GM23248 (cell line): ENCODE data around the gene TNIK. TPM values are rescaled to one million over a fixed set of nuclear protein-coding genes. Genes with fewer than 3 reads are reported as not detected.

ENCODE experiments used
- DNase-seq: peaks from one replicate; pipeline ENCODE4 v3.0.0-alpha.2; 2015
- H2AFZ ChIP-seq: fragments of 200-600 bp; sonication (generic); 2 replicates; pipeline ENCODE4 v1.6.1; 2016; ENCODE audit warnings: antibody characterized with exemption
- H3F3A ChIP-seq: fragments of 200-600 bp; sonication (generic); 2 replicates; pipeline ENCODE4 v1.6.1; 2016; ENCODE audit warnings: mild to moderate bottlenecking, antibody characterized with exemption, mixed run types; ENCODE audit not compliant: insufficient read depth
- H3K27ac ChIP-seq: fragments of 200-600 bp; sonication (generic); 2 replicates; pipeline ENCODE4 v1.5.1; 2016; ENCODE audit warnings: mild to moderate bottlenecking
- H3K27me3 ChIP-seq: fragments of 200-600 bp; sonication (generic); replicated peaks from 2 replicates; pipeline ENCODE4 v1.6.1; 2016; ENCODE audit warnings: mild to moderate bottlenecking; ENCODE audit not compliant: insufficient read depth
- H3K36me3 ChIP-seq: fragments of 200-600 bp; sonication (generic); 2 replicates; pipeline ENCODE4 v1.6.1; 2016; ENCODE audit warnings: low read depth, mild to moderate bottlenecking
- H3K4me1 ChIP-seq: fragments of 200-600 bp; sonication (generic); 2 replicates; pipeline ENCODE4 v1.6.1; 2016; ENCODE audit warnings: mild to moderate bottlenecking; ENCODE audit not compliant: insufficient read depth
- H3K4me2 ChIP-seq: fragments of 200-600 bp; sonication (generic); one replicate; pipeline ENCODE4 v1.6.1; 2016; ENCODE audit warnings: mild to moderate bottlenecking; ENCODE audit not compliant: unreplicated experiment
- H3K4me3 ChIP-seq: fragments of 200-600 bp; sonication (generic); 2 replicates; pipeline ENCODE4 v1.5.1; 2016; ENCODE audit warnings: mild to moderate bottlenecking
- H3K79me2 ChIP-seq: fragments of 200-600 bp; sonication (generic); 2 replicates; pipeline ENCODE4 v1.6.1; 2016; ENCODE audit warnings: mild to moderate bottlenecking; ENCODE audit not compliant: insufficient read depth
- H3K9ac ChIP-seq: fragments of 200-600 bp; sonication (generic); 2 replicates; pipeline ENCODE4 v1.6.1; 2016; ENCODE audit warnings: mild to moderate bottlenecking
- H3K9me2 ChIP-seq: fragments of 200-600 bp; sonication (generic); 2 replicates; pipeline ENCODE4 v1.6.1; 2016; ENCODE audit warnings: mixed run types, mild to moderate bottlenecking, moderate library complexity; ENCODE audit not compliant: insufficient read depth
- H3K9me3 ChIP-seq: fragments of 200-600 bp; sonication (generic); one replicate; pipeline ENCODE4 v1.6.1; 2017; ENCODE audit warnings: low read depth
- H4K20me1 ChIP-seq: fragments of 200-600 bp; sonication (generic); 2 replicates; pipeline ENCODE4 v1.6.0; 2016; ENCODE audit not compliant: insufficient read depth
- EZH2 ChIP-seq: fragments of 200-600 bp; sonication (generic); IDR thresholded peaks from 2 replicates; pipeline ENCODE4 v1.6.1; 2018; ENCODE audit warnings: antibody characterized with exemption, mild to moderate bottlenecking; ENCODE audit not compliant: insufficient read depth, poor library complexity, severe bottlenecking
- EZH2phosphoT487 ChIP-seq: fragments of 200-600 bp; sonication (generic); IDR thresholded peaks from 2 replicates; pipeline ENCODE4 v1.6.1; 2018; ENCODE audit warnings: antibody characterized with exemption, moderate library complexity, mild to moderate bottlenecking, low read depth; ENCODE audit not compliant: insufficient read depth
- WGBS, 2 experiments: methylation state at CpG; one replicate each; pipeline ENCODE4 v1.1.6; 2015 to 2017; ENCODE audit warnings: low lambda C conversion rate in 2 of 2, low coverage in 1 of 2; ENCODE audit errors: missing lambda C conversion rate in 2 of 2; 5-methylcytosine and 5-hydroxymethylcytosine counted together
- in situ Hi-C: fragments of 300-500 bp; cut with MboI; formaldehyde crosslinking; loops from 2 replicates; pipeline ENCODE4 v1.15.0; 2020
- polyA plus RNA-seq: library from polyadenylated mRNA; unstranded; fragments of >200 nt; fragmentation: Nextera tagmentation; extraction: Ambion mirVana; gene quantifications from 2 replicates; pipeline ENCODE4 v1.2.1, GENCODE V29; 2016
- total RNA-seq: library from RNA; depleted of rRNA; stranded (reverse); fragments of >200 nt; shearing (Covaris generic); gene quantifications from 2 replicates; pipeline ENCODE4 v1.2.3, GENCODE V29; 2014

TNIK gene
- total and polyA plus RNA-seq, 2 experiments from 2014 or later = 0.80 to 2.3 TPM

DNA sequence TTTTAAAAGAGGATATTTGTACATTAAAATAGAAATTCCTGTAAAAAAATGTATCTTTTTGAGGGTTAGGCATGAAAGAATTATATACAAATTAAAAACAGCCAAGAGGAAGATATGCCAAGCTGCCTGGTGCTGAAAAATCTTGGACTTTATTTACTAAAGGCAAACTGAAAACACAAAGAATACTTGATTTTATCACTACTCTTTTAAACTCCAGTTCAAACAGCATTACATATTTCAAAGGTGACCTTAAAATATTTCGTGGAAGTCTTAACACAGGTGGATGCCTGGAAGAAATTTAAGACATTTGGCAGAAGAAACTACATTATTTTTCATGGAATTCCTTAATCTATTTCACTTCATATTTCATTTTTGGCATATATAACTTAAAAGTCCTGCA lies 332.6 kb downstream of the TNIK start:
- Histone ChIP-seq H3K9me3 (no peaks in the 10 kb centered on the region), H3K9ac (no peak overlapping the region), H3K36me3 (no peaks in the 10 kb centered on the region), H3F3A (peaks cover 22% of the 10 kb centered on the region), H3K4me3 (no peak overlapping the region), H3K27me3 (no peaks in the 10 kb centered on the region), H2AFZ (no peak overlapping the region), H3K79me2 (no peaks in the 10 kb centered on the region), H3K4me2 (no peak overlapping the region), H3K9me2 (no peaks in the 10 kb centered on the region), H3K27ac (no peak overlapping the region), H4K20me1 (no peaks in the 10 kb centered on the region), H3K4me1 (peaks cover 37% of the 10 kb centered on the region)
- in situ Hi-C loops = no loop called here
- WGBS, 2 experiments = 33 to 42% methylated on average over 1 of the region's 1 CpG
- TF ChIP-seq EZH2phosphoT487 (no peak), EZH2 (no peak)
- no peak for DNase-seq

DNA sequence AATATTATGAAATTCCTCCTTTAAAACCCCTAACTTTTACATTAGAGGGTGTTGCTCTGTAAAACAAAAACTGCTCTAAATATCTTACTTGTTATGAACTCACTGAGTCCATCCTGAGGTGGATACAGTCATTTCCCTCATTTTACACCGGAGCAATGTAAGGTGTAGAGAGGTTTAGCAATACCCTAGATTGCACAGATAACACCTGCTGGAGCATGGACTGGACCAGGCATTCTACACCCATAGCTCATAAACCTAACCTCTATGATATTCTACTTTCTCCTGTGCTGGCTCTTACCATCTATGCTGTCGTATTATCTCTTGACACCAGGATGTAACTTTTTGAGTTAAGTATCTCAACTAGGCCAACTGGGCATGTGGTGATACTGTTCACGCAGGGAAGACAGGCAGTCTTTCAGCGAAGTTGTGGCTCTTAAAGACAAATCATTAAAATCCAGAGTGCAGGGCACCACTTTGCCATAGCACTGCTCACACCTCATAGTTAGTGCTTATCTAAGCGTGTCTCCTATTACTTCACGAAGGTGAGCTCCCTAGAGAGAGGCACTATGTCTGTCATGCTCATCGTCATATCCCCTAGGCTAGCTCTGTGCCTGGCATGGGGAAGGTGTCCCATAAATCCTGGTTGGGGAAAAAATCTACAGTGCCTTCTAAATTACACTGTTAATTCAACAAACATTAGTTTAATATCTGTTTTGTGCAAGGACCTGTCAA lies 333.6 kb downstream of the TNIK start:
- no peaks in the 10 kb centered on the region for H3K36me3 ChIP-seq
- no peaks in the 10 kb centered on the region for H3K27me3 ChIP-seq
- TF ChIP-seq EZH2phosphoT487 = no peak
- no peak for TF ChIP-seq EZH2
- H3K27ac ChIP-seq = no peak overlapping the region
- no peak overlapping the region for H3K4me2 ChIP-seq
- peaks cover 35% of the 10 kb centered on the region for H3K4me1 ChIP-seq
- H4K20me1 ChIP-seq = no peaks in the 10 kb centered on the region
- H3K9me2 ChIP-seq = no peaks in the 10 kb centered on the region
- in situ Hi-C loops = no loop called here
- DNase-seq = no peak
- peaks cover 21% of the 10 kb centered on the region for H3F3A ChIP-seq
- 88 to 92% methylated on average over 7 of the region's 7 CpGs for WGBS, 2 experiments
- no peak overlapping the region for H3K9ac ChIP-seq
- no peak overlapping the region for H2AFZ ChIP-seq
- H3K4me3 ChIP-seq = no peak overlapping the region
- H3K79me2 ChIP-seq = no peaks in the 10 kb centered on the region
- no peaks in the 10 kb centered on the region for H3K9me3 ChIP-seq

DNA sequence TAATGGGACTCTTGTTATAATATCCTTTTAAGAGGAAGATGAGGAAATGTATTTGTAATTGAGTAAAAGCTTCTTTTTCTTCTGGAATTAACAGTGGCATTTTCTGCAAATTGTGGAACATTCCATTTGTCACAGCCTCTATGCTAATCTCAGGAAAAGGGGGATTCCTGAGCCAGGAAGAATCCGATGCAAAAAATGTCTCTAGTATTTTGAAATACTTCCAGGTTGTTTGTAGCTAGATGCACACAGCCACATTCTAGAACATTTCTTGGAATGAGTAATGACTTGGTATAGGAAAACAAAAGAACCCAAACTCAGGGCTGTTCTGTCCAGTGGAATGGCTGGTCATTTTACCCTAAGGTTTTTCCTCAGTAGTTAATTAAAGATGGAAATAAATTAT lies 335.2 kb downstream of the TNIK start:
- Histone ChIP-seq H3K9me3 (no peaks in the 10 kb centered on the region), H3K27me3 (no peaks in the 10 kb centered on the region), H3K9ac (no peak overlapping the region), H3K27ac (no peak overlapping the region), H3K79me2 (no peaks in the 10 kb centered on the region), H3K4me2 (no peak overlapping the region), H3K4me1 (peaks cover 26% of the 10 kb centered on the region), H3K4me3 (no peak overlapping the region), H3F3A (peaks cover 15% of the 10 kb centered on the region), H3K36me3 (no peaks in the 10 kb centered on the region), H2AFZ (no peak overlapping the region), H3K9me2 (no peaks in the 10 kb centered on the region), H4K20me1 (no peaks in the 10 kb centered on the region)
- in situ Hi-C loops = no loop called here
- DNase-seq = peak; percentile 42
- TF ChIP-seq EZH2 = no peak
- TF ChIP-seq EZH2phosphoT487 = no peak
- WGBS, 2 experiments = 26 to 32% methylated on average over 1 of the region's 1 CpG

DNA sequence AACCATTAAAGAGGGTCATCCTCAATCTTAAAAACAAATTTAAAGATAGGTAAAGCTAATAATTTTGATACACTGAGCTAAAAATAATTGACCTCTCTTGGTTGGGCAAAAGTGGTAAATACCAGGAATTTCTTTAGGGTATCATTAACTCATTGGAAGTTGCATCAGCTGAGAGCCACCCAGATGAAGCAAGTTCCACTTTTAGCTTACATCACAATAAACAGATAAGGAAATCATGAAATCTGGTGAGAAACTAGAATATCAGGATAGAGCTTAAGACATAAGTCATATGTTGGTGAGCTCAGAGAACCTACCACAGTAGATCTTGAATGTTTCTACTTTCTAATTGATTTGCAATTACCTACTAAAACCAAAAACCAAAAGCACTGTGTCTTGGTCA lies 336.3 kb downstream of the TNIK start:
- H3K36me3 ChIP-seq = no peaks in the 10 kb centered on the region

More for the DNA sequence above, 336.3 kb downstream of the TNIK start:
- no peak overlapping the region for H2AFZ ChIP-seq
- no peak overlapping the region for H3K4me2 ChIP-seq
- in situ Hi-C loops = no loop called here
- H3K79me2 ChIP-seq = no peaks in the 10 kb centered on the region
- no peak overlapping the region for H3K4me3 ChIP-seq
- peaks cover 8% of the 10 kb centered on the region; the same call in 1 of the 2 replicates for H3F3A ChIP-seq
- H4K20me1 ChIP-seq = no peaks in the 10 kb centered on the region
- H3K27ac ChIP-seq = no peak overlapping the region
- H3K4me1 ChIP-seq = peaks cover 16% of the 10 kb centered on the region; the same call in 1 of the 2 replicates
- TF ChIP-seq EZH2phosphoT487 (no peak), EZH2 (no peak)
- DNase-seq = no peak
- H3K9me2 ChIP-seq = no peaks in the 10 kb centered on the region
- no peaks in the 10 kb centered on the region for H3K27me3 ChIP-seq
- no peaks in the 10 kb centered on the region for H3K9me3 ChIP-seq
- no peak overlapping the region for H3K9ac ChIP-seq
